Loucy (cell line): ENCODE data around the gene PANK3.
"Not testable (repeated sequence)": the region's sequence is repeated elsewhere in the genome, so short reads cannot be mapped to it uniquely, and the experiment has no call there.

Source experiments
- H2AFZ ChIP-seq: fragments of 200-600 bp; sonication (generic); 2 replicates; pipeline ENCODE4 v1.6.0; 2016; ENCODE audit warnings: antibody characterized with exemption, mild to moderate bottlenecking, low read length, moderate library complexity
- H3F3A ChIP-seq: fragments of 200-600 bp; 2 replicates; pipeline ENCODE4 v1.6.0; 2016; ENCODE audit warnings: antibody characterized with exemption, low read depth, mild to moderate bottlenecking
- H3K27me3 ChIP-seq: fragments of 200-600 bp; sonication (generic); 2 replicates; pipeline ENCODE4 v1.6.1; 2014; ENCODE audit warnings: low read length, mild to moderate bottlenecking; ENCODE audit not compliant: insufficient read depth, poor library complexity, severe bottlenecking
- H3K36me3 ChIP-seq: fragments of 200-600 bp; sonication (generic); 2 replicates; pipeline ENCODE4 v1.6.1; 2016; ENCODE audit warnings: low read length; ENCODE audit not compliant: insufficient read depth
- H3K4me1 ChIP-seq: fragments of 200-600 bp; sonication (generic); 2 replicates; pipeline ENCODE4 v1.5.1; 2014; ENCODE audit warnings: low read length, mild to moderate bottlenecking; ENCODE audit not compliant: insufficient read depth, poor library complexity, severe bottlenecking
- H3K4me2 ChIP-seq: fragments of 200-600 bp; sonication (generic); 2 replicates; pipeline ENCODE4 v1.6.0; 2014; ENCODE audit warnings: antibody characterized with exemption, low read length, low read depth, mild to moderate bottlenecking; ENCODE audit not compliant: poor library complexity, severe bottlenecking
- H3K4me3 ChIP-seq: fragments of 200-600 bp; sonication (generic); 2 replicates; pipeline ENCODE4 v1.5.1; 2014; ENCODE audit warnings: low read length, mild to moderate bottlenecking, mixed read lengths; ENCODE audit not compliant: poor library complexity, severe bottlenecking
- H3K79me2 ChIP-seq: fragments of 200-600 bp; sonication (generic); 2 replicates; pipeline ENCODE4 v1.6.1; 2014; ENCODE audit warnings: low read length; ENCODE audit not compliant: insufficient read depth
- H3K9ac ChIP-seq: fragments of 200-600 bp; sonication (generic); 2 replicates; pipeline ENCODE4 v1.6.0; 2014; ENCODE audit warnings: mild to moderate bottlenecking, low read depth, low read length, moderate library complexity; ENCODE audit not compliant: poor library complexity, severe bottlenecking
- H3K9me2 ChIP-seq: fragments of 200-600 bp; sonication (generic); replicated peaks from 2 replicates; pipeline ENCODE4 v1.6.1; 2016; ENCODE audit warnings: low read depth, low read length, mixed read lengths
- H3K9me3 ChIP-seq: fragments of 200-600 bp; sonication (generic); 2 replicates; pipeline ENCODE4 v1.6.1; 2014; ENCODE audit warnings: mild to moderate bottlenecking, antibody characterized with exemption, low read length, low read depth; ENCODE audit not compliant: insufficient read depth
- H4K20me1 ChIP-seq: fragments of 200-600 bp; sonication (generic); 2 replicates; pipeline ENCODE4 v1.6.0; 2014; ENCODE audit warnings: antibody characterized with exemption, low read length, mild to moderate bottlenecking; ENCODE audit not compliant: insufficient read depth, poor library complexity, severe bottlenecking
- CTCF ChIP-seq: fragments of 200-600 bp; sonication (generic); conservative IDR thresholded peaks from 2 replicates; pipeline ENCODE4 v1.5.1; 2014; ENCODE audit warnings: mild to moderate bottlenecking, antibody characterized with exemption, low read length
- EZH2phosphoT487 ChIP-seq: fragments of 200-600 bp; IDR thresholded peaks from 2 replicates; pipeline ENCODE4 v1.6.1; 2018; ENCODE audit warnings: antibody characterized with exemption, mild to moderate bottlenecking, moderate library complexity, borderline replicate concordance

Gene PANK3

GRCh38 chr5:168583742-168584482 is 4.7 kb upstream of the PANK3 start:
- Histone ChIP-seq H3K79me2 (peaks cover 3% of the 10 kb centered on the region), H2AFZ (no peak overlapping the region), H3K27me3 (no peaks in the 10 kb centered on the region), H3K4me3 (no peak overlapping the region), H3K9ac (no peak overlapping the region), H3K4me1 (peaks cover 5% of the 10 kb centered on the region), H3K4me2 (no peak overlapping the region), H4K20me1 (no peaks in the 10 kb centered on the region), H3K9me3 (no peaks in the 10 kb centered on the region), H3F3A (no peaks in the 10 kb centered on the region), H3K36me3 (no peaks in the 10 kb centered on the region), H3K9me2 (no peaks in the 10 kb centered on the region)
- no peak for TF ChIP-seq EZH2phosphoT487
- TF ChIP-seq CTCF, result no peak

GRCh38 chr5:168580814-168581469 is 1.8 kb upstream of the PANK3 start:
- not testable (repeated sequence) for H3K4me2 ChIP-seq, H2AFZ ChIP-seq

GRCh38 chr5:168580227-168580508 is 1.0 kb upstream of the PANK3 start:
- Histone ChIP-seq H3K9ac (peak overlapping the region; percentile 88), H2AFZ (peak overlapping the region; percentile 81; the same call in 1 of the 2 replicates), H3K27me3 (no peaks in the 10 kb centered on the region), H3K36me3 (no peaks in the 10 kb centered on the region), H4K20me1 (peaks cover 32% of the 10 kb centered on the region), H3K4me3 (peak overlapping the region; percentile 85), H3K9me3 (no peaks in the 10 kb centered on the region), H3K4me2 (peak overlapping the region; percentile 90), H3K79me2 (peaks cover 40% of the 10 kb centered on the region), H3K9me2 (no peaks in the 10 kb centered on the region), H3K4me1 (peaks cover 10% of the 10 kb centered on the region), H3F3A (no peaks in the 10 kb centered on the region)
- TF ChIP-seq EZH2phosphoT487 (no peak), CTCF (no peak)

More at GRCh38 chr5:168580814-168581469, 1.8 kb upstream of the PANK3 start:
- H3K36me3 ChIP-seq, H3K9me2 ChIP-seq, H3K27me3 ChIP-seq, H3F3A ChIP-seq, H3K9ac ChIP-seq, H3K9me3 ChIP-seq: not testable (repeated sequence)
- peaks cover 10% of the 10 kb centered on the region for H3K4me1 ChIP-seq
- H3K79me2 ChIP-seq, result peaks cover 32% of the 10 kb centered on the region
- H4K20me1 ChIP-seq, result peaks cover 25% of the 10 kb centered on the region
- peak overlapping the region; percentile 85 for H3K4me3 ChIP-seq
